Fibroblast of skin of abdomen (primary cell): ENCODE data around the gene SUGCT.
A peak's percentile ranks its signal among the peaks of the same experiment; 100 is the strongest.
"Not testable (repeated sequence)": the region's sequence is repeated elsewhere in the genome, so short reads cannot be mapped to it uniquely, and the experiment has no call there.

Experiments used
- DNase-seq: peaks from one replicate; pipeline ENCODE4 v3.0.0-alpha.2; 2013

Gene SUGCT

DNA sequence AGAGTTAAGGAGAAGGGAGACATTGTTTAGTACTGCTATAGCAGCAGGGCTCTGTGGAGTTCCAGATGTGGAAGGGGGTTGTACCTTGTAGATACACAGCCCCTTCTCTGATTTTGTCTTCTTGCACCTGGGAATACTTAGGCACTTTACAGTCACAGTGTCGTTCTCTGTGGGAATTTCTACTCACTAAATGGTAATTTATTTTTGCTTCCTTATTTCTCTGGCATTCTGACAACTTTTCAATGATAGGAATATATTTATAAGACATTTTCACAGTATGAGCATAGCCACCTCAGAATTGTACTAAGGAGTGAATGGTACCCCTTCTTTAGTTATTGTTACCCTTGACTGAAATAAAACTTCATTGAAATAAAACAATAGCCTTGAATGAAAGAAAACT lies 132.8 kb downstream of the SUGCT start:
- no peak for DNase-seq

DNA sequence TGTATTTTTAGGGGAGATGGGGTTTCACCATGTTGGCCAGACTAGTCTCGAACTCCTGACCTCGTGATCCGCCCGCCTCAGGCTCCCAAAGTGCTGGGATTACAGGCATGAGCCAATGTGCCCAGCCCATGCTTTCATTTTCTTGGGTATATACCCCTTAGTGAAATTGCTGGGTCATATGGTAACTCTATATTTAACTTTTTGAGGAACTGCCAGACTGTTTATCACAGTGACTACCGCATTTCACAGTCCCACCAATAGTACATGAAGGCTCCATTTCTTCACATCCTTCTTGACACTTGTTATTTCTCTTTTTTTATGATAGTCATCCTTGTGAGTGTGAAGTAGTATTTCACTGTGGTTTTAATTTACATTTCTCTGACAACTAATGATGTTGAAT lies 134.0 kb downstream of the SUGCT start:
- not testable (repeated sequence) for DNase-seq

DNA sequence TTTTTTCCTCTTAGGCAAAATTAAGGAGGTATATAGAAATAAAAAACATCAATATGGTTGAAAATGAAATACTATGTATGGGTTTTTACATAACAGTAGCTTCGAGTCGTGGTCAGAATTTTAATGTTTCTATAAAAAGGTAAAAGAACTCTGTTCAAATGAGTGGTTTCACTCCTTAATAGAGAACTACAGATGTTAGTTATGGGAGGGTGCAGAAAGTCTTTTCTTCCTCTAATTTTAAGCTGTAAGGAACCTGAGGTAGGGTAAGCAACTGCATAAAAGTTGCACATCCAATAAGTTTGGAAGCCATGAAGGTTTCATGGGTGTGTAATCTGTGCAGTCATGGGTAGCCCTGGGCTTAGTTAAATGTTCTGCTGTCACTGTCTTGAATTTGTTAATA lies 141.3 kb downstream of the SUGCT start:
- no peak for DNase-seq

GRCh38 chr7:40279991-40280390 lies 145.2 kb downstream of the SUGCT start:
- no peak for DNase-seq

- DNase-seq, result no peak
Measured at GRCh38 chr7:40282858-40283257, 148.1 kb downstream of the SUGCT start.

DNA sequence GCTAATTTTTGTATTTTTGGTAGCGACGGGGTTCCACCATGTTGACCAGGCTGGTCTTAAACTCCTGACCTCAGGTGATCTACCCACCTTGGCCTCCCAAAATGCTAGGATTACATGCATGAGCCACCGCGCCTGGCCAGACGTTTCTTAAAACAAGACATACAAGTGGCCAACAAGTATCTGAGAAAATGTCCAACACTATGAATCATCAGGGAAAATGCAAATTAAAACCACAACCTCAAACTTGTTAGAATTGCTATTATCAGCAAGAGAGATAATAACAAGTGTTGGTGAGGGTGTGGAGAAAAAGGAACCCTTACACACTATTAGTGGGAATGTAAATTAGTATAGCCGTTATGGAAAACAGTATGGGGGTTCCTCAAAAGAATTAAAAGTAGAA lies 148.6 kb downstream of the SUGCT start:
- DNase-seq, result no peak

GRCh38 chr7:40288827-40289226 lies 154.0 kb downstream of the SUGCT start:
- no peak for DNase-seq

DNA sequence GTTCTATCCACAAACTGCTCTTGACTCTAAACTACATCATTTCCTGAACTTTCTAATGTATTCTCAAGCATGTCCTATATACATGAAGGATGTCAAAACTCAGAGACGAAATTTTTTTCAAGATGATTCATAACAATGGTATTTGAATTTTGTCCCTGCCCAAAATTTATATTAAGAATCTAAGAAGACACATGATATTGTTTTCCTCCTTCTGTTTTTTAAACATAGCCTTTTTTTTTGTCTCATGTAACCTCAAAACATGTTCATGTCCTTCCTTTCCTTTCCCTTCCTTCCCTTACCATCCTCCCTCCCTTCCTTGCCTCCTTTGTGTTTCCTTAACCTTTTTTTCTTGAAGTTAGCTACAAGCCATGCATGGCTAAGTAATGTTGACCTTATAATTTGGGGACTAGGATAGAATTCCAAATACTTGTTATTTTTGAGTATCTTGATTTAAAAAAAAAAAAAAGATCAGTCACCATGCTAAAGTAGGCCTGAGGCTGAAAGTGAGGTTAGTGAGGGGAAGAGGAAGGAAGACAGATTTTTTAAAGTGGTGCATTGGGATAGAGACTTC lies 163.0 kb downstream of the SUGCT start:
- peak; percentile 81 for DNase-seq

DNA sequence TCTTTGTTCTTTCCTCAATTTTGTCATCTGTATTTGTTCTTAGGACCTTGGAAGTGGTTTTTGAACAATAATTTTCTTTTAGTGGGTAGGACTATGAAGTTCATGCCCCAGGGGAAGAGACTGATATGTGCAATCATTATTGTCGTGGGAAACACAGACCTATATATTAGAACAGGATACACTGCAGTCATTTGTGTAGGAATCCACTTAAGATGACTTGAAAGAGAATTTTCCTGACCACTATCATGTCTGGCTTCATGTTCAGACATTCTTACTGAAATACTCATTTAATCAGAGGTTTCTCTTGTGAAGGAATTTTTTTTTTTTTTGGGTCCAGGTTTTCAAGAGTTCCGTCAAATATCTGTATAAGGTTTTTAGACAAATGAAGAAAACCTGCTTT lies 163.6 kb downstream of the SUGCT start:
- DNase-seq, result peak; percentile 96

- peak; percentile 93 for DNase-seq
Measured at GRCh38 chr7:40299097-40299496, 164.3 kb downstream of the SUGCT start.

DNA sequence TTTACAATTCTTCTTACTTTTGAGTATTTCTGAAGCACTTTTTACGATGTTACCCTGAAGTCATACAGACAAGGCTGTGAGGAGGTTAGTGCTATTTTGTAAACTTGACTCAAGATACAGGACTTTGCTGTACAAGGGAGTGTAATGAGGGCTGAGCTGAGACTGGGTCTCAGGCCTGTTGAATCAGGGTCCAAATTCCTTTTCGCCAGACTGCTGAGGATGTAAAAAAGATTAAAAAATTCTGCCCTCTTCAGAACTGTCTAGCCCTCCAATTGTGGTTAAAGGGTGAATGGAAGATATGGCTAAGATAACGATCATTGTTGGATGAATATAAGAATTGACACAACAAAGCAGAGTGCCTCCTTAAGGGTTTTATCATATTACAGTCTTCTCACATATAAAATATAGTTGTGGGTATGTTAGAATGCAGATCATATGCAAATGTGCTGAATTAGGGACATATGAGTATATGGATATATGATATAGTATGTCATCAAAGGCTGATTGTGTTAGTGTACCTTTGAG lies 165.4 kb downstream of the SUGCT start:
- DNase-seq, result peak; percentile 67

- DNase-seq, result peak; percentile 48
Measured at GRCh38 chr7:40301486-40302068, 166.8 kb downstream of the SUGCT start.

GRCh38 chr7:40303996-40304395 lies 169.2 kb downstream of the SUGCT start:
- no peak for DNase-seq

DNA sequence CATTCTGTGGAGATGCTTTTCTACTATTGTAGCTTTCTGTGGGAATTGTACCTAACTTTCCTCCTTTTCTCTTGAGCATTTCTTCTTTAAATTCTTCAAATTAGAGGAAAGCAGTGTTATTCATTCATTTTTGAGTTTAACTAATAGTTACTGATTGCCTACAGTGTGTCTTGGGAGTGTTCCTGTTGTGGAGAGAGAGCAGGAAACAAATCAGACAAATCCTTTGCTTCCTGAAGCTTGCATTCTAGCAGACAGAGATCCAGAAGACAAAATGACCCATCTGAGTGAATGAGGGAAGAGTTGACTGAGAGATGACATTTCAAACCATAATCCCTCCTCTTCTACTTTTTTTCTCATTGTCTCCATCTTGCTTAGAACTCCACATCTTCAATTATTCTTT lies 170.4 kb downstream of the SUGCT start:
- DNase-seq, result no peak

- no peak for DNase-seq
Measured at GRCh38 chr7:40306025-40306424, 171.2 kb downstream of the SUGCT start.

DNA sequence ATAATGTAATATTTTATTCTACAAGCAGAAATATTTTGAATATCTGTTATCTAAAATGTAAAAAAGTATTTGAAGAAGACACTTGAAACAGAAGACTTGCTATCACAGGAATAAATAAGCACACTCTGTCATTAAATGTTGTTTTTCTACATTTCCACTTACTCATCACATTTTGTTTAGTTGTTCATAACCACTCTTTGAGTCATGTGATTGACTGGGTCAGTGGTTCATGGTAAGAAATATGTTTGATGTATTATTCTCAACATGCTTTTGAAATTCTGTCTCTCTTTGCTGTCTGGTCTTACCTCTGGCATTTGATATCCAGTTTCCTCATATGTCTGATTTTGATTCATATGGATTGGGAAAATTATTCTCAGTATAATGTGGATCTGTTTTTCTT lies 171.8 kb downstream of the SUGCT start:
- DNase-seq, result peak; percentile 61

DNA sequence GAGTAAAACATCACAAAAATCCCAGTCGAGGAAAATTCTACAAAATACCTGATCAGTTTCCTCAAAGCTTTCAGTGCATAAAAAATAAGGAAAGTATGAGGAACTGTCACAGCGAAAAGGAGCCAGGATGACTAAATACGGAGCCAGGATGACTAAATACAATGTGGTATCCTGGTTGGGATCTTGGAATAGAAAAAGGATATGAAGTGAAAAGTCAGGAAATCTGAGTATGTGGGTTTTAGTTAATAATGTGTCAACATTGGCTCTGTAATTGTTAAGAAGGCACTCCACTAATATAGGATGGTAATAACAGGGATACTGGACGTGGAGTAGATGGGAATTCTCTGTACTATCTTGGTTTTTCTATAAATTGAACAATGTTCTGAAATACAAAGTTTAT lies 175.5 kb downstream of the SUGCT start:
- DNase-seq, result peak; percentile 42

DNA sequence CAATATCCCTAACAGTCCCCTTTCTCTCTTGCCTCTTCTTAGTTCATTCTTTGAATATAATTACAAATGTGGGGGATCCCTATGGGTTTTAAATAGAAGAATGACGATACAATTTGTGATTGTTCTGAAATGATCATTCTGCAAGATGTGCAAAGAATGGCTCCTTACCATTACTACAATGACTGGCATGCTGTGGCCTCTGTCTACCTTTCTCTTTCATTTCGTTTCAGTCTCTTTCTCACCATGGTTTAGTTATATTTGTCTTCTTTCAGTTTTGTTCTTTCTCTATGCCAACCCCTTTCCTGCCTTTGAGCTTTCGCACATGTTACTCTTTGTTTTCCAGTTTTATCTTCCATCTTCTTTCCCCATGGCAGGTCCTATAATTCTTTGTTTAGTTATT lies 176.5 kb downstream of the SUGCT start:
- DNase-seq, result no peak

DNA sequence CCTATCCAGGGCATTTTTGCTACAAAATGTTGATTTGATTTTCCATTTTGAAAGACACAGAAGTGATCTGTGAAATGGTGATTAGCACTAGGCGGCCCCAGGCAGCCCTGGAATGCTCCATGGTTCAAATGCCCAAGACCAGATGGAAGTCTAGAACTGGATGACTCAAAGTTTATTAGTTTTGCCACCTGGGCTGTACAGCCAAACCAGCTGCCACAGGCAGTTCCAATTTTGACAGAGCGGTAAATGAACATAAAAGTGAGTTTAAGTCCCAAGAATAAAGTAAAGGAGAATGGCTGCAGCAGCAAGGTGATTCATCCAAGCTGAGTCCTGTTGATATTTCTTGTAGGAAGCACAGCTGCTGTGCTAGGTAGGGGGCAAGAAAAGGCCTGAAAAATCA lies 180.5 kb downstream of the SUGCT start:
- DNase-seq, result no peak

DNA sequence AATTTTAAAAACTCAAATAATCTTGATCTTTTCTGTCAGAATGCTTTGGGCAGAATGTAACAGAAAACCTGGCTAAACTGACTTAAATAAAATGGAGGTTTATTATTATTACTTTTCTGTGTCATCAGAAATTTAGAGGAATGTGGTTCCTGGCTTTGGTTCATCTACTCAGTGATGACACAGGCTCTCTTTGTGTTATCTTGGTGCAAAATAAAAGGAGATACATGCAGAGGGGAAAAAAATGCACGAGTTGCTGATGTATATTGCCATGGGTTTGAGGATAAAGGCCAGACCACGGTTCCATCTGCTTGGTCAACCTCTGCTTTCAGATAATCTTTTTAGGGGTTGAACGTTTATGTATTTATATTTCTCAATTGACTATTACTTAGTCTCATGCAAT lies 181.4 kb downstream of the SUGCT start:
- DNase-seq, result peak; percentile 35

DNA sequence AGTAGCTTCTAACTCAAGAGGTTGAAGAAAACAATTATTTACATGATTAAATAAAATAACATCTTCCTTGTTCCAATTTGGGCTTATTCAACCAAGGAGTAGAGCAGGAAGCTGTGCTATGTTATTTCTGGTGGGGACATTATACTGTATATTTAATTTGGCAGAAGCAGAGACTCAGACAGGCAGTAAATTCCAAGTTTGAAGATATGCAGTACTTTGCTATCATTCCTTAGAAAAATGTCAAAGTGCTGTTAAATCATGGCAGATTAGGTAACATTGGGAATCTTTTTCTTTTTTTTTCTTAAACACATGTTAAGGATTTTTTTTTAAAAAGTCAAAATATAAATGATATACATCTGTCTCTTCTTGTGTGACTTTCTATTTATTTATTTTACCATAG lies 190.1 kb downstream of the SUGCT start:
- peak; percentile 70 for DNase-seq

GRCh38 chr7:40327113-40327512 lies 192.3 kb downstream of the SUGCT start:
- no peak for DNase-seq

DNA sequence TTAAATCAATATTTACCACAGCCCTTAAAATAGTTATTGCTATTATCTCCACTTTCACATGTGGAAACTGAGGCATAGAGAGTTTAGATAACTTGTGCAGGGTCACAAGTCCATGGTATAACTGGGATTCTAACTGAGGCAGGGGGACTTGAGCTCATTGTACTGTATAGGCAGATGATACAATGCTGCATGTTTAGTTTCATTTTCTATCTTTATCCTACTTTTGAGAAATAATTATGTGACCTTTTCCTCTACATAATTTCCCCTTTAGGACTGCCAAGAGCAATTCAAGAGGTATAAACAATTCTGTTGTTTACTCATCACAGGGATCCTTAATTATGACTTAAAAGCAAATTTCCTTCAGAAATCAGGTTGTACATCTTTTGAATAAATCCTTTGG lies 193.1 kb downstream of the SUGCT start:
- DNase-seq, result no peak

- DNase-seq, result peak; percentile 64
Measured at GRCh38 chr7:40329601-40330153, 194.9 kb downstream of the SUGCT start.
